Rectal smooth muscle tissue (tissue), 1 donor: ENCODE data around the gene LRRC59.
"Not testable (repeated sequence)": the region's sequence is repeated elsewhere in the genome, so short reads cannot be mapped to it uniquely, and the experiment has no call there.

ENCODE experiments used
- H3K27ac ChIP-seq: one replicate; pipeline ENCODE4 v1.7.0; 2013; ENCODE audit warnings: low read depth, low read length, inconsistent platforms
- H3K27me3 ChIP-seq: one replicate; pipeline ENCODE4 v1.7.0; 2013; ENCODE audit warnings: low read length; ENCODE audit not compliant: control insufficient read depth, insufficient read depth
- H3K36me3 ChIP-seq: one replicate; pipeline ENCODE4 v1.7.0; 2013; ENCODE audit warnings: low read length; ENCODE audit not compliant: control insufficient read depth, insufficient read depth
- H3K4me1 ChIP-seq: one replicate; pipeline ENCODE4 v1.7.0; 2013; ENCODE audit warnings: low read length; ENCODE audit not compliant: control insufficient read depth, insufficient read depth
- H3K4me3 ChIP-seq: one replicate; pipeline ENCODE4 v1.7.0; 2013; ENCODE audit warnings: low read length
- H3K9ac ChIP-seq: one replicate; pipeline ENCODE4 v1.7.0; 2013; ENCODE audit warnings: low read length

Gene LRRC59

DNA sequence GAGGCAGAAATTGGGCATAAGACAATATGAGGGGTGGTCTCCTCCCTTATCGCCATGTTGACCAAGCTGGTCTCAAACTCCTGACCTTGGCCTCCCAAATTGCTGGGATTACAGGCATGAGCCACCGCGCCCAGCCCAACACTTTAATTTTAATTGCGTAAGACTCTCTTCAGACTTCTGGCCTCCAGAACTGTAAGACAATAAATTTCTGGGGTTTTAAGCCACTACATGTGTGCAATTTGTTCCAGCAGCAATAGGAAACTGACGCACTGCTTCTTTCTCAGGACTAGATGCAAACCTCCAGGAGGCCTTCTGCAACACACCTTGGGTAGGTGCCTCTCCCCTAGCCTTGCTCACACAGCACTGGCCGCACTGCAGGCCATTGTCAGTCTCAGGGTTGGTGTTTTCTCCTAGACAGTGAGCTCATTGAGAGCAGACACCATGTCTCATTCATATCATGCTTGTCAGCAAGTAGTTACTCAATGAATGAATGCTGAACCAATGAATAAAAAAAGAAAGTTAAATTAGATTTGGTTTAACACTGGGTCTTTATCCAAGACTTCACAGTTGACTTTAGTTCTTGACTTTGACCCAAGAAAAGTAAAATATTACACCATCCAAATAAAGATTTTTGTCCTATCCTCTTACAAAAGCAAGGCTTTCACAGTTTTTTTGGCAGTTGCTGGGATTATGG lies 23.2 kb upstream of the LRRC59 start:
- Histone ChIP-seq H3K27me3 (no peaks in the 10 kb centered on the region), H3K36me3 (no peaks in the 10 kb centered on the region), H3K4me3 (peak overlapping the region; percentile 15), H3K9ac (no peak overlapping the region), H3K4me1 (no peaks in the 10 kb centered on the region), H3K27ac (no peak overlapping the region)

GRCh38 chr17:50419577-50419976 lies 22.3 kb upstream of the LRRC59 start:
- H3K27me3 ChIP-seq, H3K4me1 ChIP-seq, H3K4me3 ChIP-seq, H3K36me3 ChIP-seq, H3K27ac ChIP-seq, H3K9ac ChIP-seq: not testable (repeated sequence)

GRCh38 chr17:50414808-50415207 lies 17.5 kb upstream of the LRRC59 start:
- H3K9ac ChIP-seq: no peak overlapping the region
- H3K36me3 ChIP-seq: no peaks in the 10 kb centered on the region

GRCh38 chr17:50412188-50412732 lies 14.9 kb upstream of the LRRC59 start:
- no peak overlapping the region for H3K4me3 ChIP-seq
- H3K27ac ChIP-seq: no peak overlapping the region
- H3K27me3 ChIP-seq: no peaks in the 10 kb centered on the region
- H3K4me1 ChIP-seq: no peaks in the 10 kb centered on the region
- no peaks in the 10 kb centered on the region for H3K36me3 ChIP-seq
- H3K9ac ChIP-seq: no peak overlapping the region

More at GRCh38 chr17:50414808-50415207, 17.5 kb upstream of the LRRC59 start:
- H3K4me3 ChIP-seq: no peak overlapping the region
- H3K27ac ChIP-seq: no peak overlapping the region
- no peaks in the 10 kb centered on the region for H3K27me3 ChIP-seq
- no peaks in the 10 kb centered on the region for H3K4me1 ChIP-seq

DNA sequence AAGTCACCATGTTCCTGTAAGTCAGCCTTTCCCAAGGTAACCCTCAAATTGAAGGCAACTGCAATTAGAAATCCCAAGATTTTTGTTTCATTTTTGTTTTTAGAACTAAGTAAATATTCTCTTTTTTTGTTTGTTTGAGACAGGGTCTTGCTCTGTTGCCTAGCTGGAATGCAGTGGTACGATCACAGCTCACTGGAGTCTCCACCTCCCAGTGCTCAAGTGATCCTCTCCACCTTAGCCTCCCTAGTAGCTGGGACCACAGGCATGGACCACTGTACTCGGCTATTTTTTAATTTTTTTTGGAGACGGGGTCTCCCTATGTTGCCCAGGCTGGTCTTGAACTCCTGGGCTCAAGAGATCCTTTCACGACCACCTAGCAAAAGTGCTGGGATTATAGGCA lies 10.6 kb upstream of the LRRC59 start:
- Histone ChIP-seq H3K4me1 (no peaks in the 10 kb centered on the region), H3K9ac (no peak overlapping the region), H3K36me3 (no peaks in the 10 kb centered on the region), H3K4me3 (no peak overlapping the region), H3K27me3 (no peaks in the 10 kb centered on the region), H3K27ac (no peak overlapping the region)

DNA sequence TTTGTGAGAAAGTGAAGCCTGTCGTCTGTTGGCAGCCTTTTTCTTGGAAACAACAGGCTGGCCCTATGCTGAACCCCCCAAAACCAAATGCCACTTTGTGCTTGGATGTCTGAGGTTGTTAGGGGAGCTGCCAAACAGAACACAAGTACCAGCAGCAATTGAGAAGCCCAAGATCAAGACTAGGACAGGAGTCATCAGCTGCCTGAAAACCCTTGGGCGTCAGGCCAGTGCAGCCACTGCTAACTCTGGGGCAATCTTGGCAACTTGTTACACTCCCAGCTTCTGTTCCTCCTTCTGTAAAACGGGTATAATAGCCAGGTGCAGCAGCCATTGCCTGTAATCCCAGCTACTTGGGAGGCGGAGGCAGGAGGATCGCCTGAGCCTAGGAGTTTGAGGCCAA lies 9.3 kb upstream of the LRRC59 start:
- H3K4me1 ChIP-seq: no peaks in the 10 kb centered on the region
- no peak overlapping the region for H3K27ac ChIP-seq
- no peaks in the 10 kb centered on the region for H3K27me3 ChIP-seq
- H3K9ac ChIP-seq: no peak overlapping the region
- H3K36me3 ChIP-seq: no peaks in the 10 kb centered on the region
- no peak overlapping the region for H3K4me3 ChIP-seq

DNA sequence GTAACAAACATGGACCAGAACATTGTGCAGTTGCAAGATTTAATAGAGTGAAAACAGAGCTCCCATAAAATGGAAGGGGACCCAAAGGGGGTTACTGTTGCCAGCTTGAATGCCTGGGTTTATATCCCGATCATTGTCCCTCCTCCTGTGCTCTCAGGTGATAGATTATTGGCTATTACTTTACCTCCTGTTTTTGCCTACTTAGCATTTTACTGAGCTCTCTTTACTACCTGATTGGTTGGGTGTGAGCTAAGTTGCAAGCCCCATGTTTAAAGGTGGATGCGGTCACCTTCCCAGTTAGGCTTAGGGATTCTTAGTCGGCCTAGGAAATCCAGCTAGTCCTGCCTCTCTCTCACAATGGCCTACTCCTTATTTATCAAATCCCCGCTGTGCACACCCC lies 8.0 kb upstream of the LRRC59 start:
- H3K27ac ChIP-seq, H3K4me1 ChIP-seq: not testable (repeated sequence)

DNA sequence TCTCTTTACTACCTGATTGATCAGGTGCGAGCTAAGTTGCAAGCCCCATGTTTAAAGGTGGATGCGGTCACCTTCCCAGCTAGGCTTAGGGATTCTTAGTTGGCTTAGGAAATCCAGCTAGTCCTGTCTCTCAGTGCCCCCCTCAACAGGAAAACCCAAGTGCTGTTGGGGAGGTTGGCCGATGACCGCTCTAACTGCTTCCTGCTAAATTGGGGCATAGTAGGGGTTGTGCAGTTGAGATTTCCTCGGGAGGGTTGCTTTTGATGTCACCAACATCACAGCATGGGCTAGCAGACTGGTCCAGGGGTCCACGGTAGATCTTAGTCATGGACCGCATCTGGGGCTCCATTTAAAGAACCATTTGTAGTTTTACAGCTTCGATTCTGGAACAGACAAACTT lies 2.3 kb upstream of the LRRC59 start:
- not testable (repeated sequence) for H3K4me3 ChIP-seq, H3K27ac ChIP-seq, H3K36me3 ChIP-seq, H3K9ac ChIP-seq, H3K27me3 ChIP-seq, H3K4me1 ChIP-seq

More for the DNA sequence above, 8.0 kb upstream of the LRRC59 start:
- H3K9ac ChIP-seq, H3K4me3 ChIP-seq, H3K27me3 ChIP-seq, H3K36me3 ChIP-seq: not testable (repeated sequence)

- not testable (repeated sequence) for H3K4me3 ChIP-seq, H3K4me1 ChIP-seq, H3K27ac ChIP-seq, H3K9ac ChIP-seq, H3K36me3 ChIP-seq, H3K27me3 ChIP-seq
Observed at GRCh38 chr17:50398672-50399071, 1.3 kb upstream of the LRRC59 start.

- Histone ChIP-seq H3K36me3 (peaks cover 4% of the 10 kb centered on the region), H3K27me3 (no peaks in the 10 kb centered on the region), H3K4me1 (peaks cover 8% of the 10 kb centered on the region), H3K9ac (peak overlapping the region; percentile 27), H3K27ac (no peak overlapping the region), H3K4me3 (peak overlapping the region; percentile 89)
Observed at GRCh38 chr17:50397919-50398285, 579 bp upstream of the LRRC59 start.

- Histone ChIP-seq H3K27me3 (no peaks in the 10 kb centered on the region), H3K9ac (peak overlapping the region; percentile 77), H3K36me3 (peaks cover 15% of the 10 kb centered on the region), H3K27ac (no peak overlapping the region), H3K4me3 (peak overlapping the region; percentile 89), H3K4me1 (peaks cover 8% of the 10 kb centered on the region)
Observed at GRCh38 chr17:50396261-50397110, 837 bp downstream of the LRRC59 start.

DNA sequence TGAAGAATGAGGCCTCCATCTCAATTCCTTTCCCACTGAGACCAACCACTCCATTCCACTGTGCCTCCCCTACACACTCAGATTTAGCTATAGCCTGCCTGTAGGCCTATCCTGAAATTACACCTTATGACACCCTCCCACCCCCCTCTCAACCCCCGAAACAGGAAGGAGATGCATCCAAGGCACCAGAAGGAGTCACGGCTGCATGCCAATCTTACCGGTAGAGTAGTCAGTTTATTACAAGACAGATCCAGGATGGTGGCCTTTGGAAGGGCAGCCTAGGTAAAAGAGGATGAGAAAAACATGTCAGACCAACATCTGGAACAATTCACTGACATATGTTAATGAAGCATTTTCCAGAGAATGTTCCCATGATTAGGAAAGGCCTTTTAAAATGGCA lies 2.6 kb downstream of the LRRC59 start:
- peaks cover 23% of the 10 kb centered on the region for H3K36me3 ChIP-seq

More for the DNA sequence above, 2.6 kb downstream of the LRRC59 start:
- no peak overlapping the region for H3K9ac ChIP-seq
- no peak overlapping the region for H3K4me3 ChIP-seq
- H3K4me1 ChIP-seq: peaks cover 8% of the 10 kb centered on the region
- H3K27me3 ChIP-seq: no peaks in the 10 kb centered on the region
- H3K27ac ChIP-seq: no peak overlapping the region
